Inflammatory macrophage treated with lipopolysaccharide for 4 hours (primary cell): Measurements from ENCODE around the gene IFNA17.
"Not testable (repeated sequence)": the region's sequence is repeated elsewhere in the genome, so short reads cannot be mapped to it uniquely, and the experiment has no call there.

ENCODE experiments used
- DNase-seq: peaks from one replicate; pipeline ENCODE4 v3.0.0-alpha.2; 2020

IFNA17 gene

GRCh38 chr9:21210311-21210710 lies 17.7 kb downstream of the IFNA17 start:
- no peak for DNase-seq

DNA sequence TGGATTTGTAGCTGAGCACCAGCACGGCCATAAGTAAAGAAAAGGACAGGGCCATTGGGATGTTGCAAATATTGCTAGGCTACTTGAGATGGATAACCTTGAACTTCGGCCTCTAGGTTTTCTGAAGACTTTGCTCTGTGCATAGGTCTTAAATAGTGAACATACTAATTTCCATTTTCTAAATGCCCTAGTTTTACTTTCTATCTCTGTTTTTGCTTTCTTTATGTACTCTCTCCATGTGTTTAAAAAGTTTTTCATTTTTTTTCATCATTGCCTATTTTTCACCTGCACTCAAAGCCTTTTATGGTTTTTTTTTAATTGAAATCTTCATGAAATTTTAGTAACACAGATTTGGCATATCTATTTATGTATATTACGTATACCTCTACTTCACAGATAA lies 21.0 kb downstream of the IFNA17 start, which contains the start of gene IFNA10:
IFNA10 (minus strand) TSS at position 101 of the 400 bp plus-strand sequence; CDS start at position 55, 46 bp downstream.
- not testable (repeated sequence) for DNase-seq

GRCh38 chr9:21205204-21205603 lies 22.8 kb downstream of the IFNA17 start:
- DNase-seq = no peak

- DNase-seq = not testable (repeated sequence)
Measured at GRCh38 chr9:21202105-21202504, 25.9 kb downstream of the IFNA17 start, which contains the start of gene IFNA7. IFNA7 (minus strand) TSS chr9:21202205; CDS start chr9:21202165, 40 bp downstream.

GRCh38 chr9:21194867-21195776 lies 32.9 kb downstream of the IFNA17 start:
- peak; percentile 65 for DNase-seq

- not testable (repeated sequence) for DNase-seq
Measured at GRCh38 chr9:21187487-21187886, 40.5 kb downstream of the IFNA17 start, which contains the start of gene IFNA4. IFNA4 (minus strand) TSS chr9:21187587; CDS start chr9:21187531, 56 bp downstream.

DNA sequence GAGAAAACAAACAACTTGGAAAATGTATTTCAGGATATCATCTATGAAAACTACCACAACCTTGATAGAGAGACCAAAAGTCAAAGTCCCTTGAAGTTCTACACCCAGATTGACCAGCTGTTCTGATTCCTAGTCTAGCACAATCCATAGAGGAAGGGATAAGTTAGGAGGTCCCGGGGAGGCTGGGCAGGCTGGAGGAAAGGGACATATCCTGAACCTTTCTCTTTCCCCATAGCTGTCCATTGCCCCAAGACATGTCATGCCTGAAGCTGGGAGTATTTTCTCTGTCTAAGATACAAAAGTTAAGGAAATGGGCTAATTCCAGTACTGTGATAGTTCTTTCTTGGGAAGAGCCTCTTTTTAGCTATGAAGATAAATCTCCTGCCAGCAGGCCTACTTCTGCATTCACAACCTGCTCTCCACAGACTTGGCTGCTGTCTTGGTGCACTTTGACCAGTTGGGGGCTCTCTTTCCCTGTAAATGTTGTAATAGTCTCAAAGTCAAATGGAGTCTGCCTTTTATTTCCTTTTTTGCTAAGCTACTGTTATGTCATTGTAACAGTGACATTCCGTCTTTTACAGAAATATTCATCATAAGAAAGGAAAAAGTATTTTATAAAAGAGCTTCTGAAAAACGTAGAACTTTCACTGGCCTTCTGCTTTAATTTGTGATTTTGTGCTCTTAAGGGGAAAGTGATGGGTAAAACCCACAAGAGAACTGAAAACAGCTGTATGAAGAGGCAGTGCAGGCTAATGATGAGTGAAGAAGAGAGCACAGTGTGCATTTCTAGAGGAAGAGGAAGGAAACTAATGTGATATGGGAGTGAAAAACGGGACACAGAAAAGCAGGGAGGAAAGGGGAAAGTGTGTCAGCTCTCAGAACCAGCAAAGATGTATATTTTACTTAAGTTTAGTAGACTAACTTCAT lies 44.9 kb downstream of the IFNA17 start:
- DNase-seq = peak; percentile 67
